NB4 (cell line): ENCODE data around the gene EIF2S2.
A peak's percentile ranks its signal among the peaks of the same experiment; 100 is the strongest.

Experiments used
- POLR2A ChIP-seq: IDR thresholded peaks from 2 replicates; pipeline ENCODE4 v1.6.1; 2011; ENCODE audit warnings: mild to moderate bottlenecking; ENCODE audit not compliant: insufficient read length; ENCODE audit errors: extremely low read depth
- TF ChIP-seq, protein P1 (sequence below): IDR thresholded peaks from one replicate; pipeline ENCODE4 v1.5.1; 2012; ENCODE audit warnings: low read depth, low read length
- TF ChIP-seq, protein P2 (sequence below): IDR thresholded peaks from 2 replicates; pipeline ENCODE4 v1.6.1; 2011; ENCODE audit warnings: low read depth, low read length

DNA sequence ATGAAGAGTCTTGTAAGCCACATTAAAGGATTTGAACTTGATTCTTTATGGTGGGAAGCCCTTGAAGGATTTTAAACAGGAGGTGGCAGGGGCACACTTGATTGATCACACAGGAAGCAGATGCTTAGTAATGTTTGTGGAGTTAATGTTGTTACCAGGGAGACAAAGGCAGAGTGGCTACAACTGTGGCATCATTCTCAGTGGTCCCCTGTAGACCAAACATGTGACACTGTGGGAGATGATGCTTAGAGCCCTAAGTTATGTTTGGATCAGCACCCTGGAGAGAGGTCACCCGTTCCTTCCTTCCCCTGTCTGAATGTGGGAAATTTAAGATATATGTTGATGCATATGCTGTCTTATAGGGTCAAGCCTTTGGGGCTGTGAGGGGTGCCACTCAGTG is 53.2 kb downstream of the EIF2S2 start:
- TF ChIP-seq, protein P1, sequence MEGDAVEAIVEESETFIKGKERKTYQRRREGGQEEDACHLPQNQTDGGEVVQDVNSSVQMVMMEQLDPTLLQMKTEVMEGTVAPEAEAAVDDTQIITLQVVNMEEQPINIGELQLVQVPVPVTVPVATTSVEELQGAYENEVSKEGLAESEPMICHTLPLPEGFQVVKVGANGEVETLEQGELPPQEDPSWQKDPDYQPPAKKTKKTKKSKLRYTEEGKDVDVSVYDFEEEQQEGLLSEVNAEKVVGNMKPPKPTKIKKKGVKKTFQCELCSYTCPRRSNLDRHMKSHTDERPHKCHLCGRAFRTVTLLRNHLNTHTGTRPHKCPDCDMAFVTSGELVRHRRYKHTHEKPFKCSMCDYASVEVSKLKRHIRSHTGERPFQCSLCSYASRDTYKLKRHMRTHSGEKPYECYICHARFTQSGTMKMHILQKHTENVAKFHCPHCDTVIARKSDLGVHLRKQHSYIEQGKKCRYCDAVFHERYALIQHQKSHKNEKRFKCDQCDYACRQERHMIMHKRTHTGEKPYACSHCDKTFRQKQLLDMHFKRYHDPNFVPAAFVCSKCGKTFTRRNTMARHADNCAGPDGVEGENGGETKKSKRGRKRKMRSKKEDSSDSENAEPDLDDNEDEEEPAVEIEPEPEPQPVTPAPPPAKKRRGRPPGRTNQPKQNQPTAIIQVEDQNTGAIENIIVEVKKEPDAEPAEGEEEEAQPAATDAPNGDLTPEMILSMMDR: no peak
- TF ChIP-seq POLR2A: no peak
- TF ChIP-seq, protein P2, sequence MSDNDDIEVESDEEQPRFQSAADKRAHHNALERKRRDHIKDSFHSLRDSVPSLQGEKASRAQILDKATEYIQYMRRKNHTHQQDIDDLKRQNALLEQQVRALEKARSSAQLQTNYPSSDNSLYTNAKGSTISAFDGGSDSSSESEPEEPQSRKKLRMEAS: peak; percentile 55
